GM18498 (cell line): ENCODE data around the gene PAPSS2.

Experiments used
- ATAC-seq: cut with Tn5 transposase; IDR thresholded peaks from one replicate; pipeline ENCODE4 v1.9.1; 2021; ENCODE audit warnings: mild to moderate bottlenecking, moderate library complexity; ENCODE audit not compliant: unreplicated experiment

The PAPSS2 gene

GRCh38 chr10:87771871-87772500, 112.3 kb downstream of the PAPSS2 start:
- ATAC-seq: peak; percentile 44

DNA sequence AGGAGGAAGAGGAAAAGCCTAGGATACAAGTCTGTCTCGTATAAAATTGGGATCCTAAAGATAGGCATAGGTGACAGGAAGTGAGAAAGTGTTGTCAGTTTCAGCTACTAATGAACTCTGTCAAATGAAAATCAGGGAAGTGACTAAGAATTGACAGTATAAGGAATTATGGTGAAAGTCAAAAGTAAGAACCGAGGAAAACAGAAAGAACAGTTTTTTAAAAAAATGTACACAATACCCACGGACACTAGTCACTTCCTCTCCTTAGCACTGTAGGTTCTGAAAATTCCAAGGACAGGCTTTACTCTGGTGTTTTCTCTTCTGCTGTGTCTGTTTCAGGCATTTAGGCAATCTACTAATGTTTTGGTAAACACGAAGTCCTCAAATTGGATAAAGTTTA, 116.1 kb downstream of the PAPSS2 start:
- ATAC-seq: no peak

GRCh38 chr10:87776328-87776727, 116.7 kb downstream of the PAPSS2 start:
- no peak for ATAC-seq

- no peak for ATAC-seq
Measured at GRCh38 chr10:87781545-87781944, 121.9 kb downstream of the PAPSS2 start.

DNA sequence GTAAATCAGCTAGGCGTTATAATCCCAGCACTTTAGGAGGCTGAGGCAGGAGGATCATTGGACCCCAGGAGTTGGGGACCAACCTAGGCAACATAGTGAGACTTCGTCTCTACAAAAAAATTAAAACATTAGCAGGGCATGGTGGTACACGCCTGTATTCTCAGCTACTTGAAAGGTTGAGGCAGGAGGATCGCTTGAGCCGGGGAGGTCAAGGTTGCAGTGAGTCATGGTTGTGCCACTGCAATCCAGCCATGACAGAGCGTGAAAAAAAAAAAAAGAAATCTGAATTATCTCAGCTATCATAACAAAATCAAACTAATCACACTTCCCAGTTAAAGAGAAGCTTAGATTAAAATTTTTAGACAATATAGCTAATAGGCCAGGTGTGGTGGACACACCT, 123.0 kb downstream of the PAPSS2 start:
- no peak for ATAC-seq

GRCh38 chr10:87786421-87786820, 126.7 kb downstream of the PAPSS2 start:
- no peak for ATAC-seq

DNA sequence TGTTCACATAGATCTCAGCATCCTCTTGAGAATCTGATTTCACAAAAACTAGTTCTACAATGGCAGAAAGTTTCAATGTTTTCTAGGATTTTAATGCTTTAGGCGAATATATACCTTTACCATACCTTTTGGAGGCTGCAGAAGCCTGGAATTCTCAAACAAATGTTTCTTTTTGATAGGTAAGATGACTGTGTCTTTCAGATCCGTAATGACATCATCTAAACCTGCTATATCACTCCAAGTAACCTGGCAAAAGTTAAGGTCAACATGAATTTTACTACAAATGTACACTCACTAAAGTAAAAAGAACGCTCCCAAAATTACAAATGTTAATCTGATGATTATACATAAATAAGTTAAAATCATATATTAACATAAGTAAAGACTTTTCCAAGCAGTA, 130.5 kb downstream of the PAPSS2 start:
- no peak for ATAC-seq

DNA sequence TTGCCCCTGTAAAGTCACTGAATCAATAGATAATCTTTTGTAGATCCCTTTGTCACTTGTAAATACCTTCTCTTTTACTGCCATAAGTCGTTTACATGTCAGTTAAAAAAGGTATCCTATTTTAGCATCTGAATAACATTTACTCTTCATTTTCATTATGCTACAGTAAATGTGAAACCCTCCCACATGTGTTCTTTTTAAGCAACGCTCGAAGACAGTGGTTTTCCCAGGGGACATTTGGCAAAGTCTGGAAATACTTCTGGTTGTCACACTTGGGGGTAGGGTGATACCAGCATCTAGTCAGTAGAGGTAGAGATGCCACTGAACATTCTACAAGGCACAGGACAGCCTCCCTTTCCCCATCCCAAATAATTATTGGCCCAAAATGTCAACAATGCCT, 134.6 kb downstream of the PAPSS2 start:
- no peak for ATAC-seq
